Stimulated activated CD4-positive, alpha-beta T cell treated with anti-CD3 and anti-CD28 coated beads, Interleukin-2, amount 100 ng/mL, for 24 hours (primary cell): ENCODE results near the gene SMIM28.

Source experiments
- DNase-seq, 2 donors: peaks; one replicate each; pipeline ENCODE4 v3.0.0-alpha.2; 2020

The SMIM28 gene

DNA sequence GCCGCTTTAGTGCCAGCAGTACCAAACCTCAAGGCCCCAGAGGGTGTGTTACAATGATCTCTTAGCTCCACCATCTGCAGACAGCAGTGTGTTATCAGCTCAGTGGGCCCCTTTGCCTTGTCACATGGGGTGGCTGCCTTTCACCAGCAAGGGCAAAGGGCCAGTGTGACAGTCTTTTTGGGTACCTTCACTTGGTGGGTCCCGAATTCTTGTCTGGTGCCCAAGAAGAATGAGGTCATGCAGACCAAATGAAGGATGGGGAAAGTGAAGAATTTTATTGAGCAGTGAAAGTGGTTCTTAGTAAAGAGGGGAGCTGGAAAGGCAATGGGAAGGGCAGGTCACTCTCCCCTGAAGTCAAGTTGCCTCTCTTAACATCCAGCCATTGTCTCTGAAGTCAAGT, 2.9 kb upstream of the SMIM28 start:
- DNase-seq = no peak

- DNase-seq = no peak
Observed at GRCh38 chr6:138377042-138377441, 663 bp upstream of the SMIM28 start.

DNA sequence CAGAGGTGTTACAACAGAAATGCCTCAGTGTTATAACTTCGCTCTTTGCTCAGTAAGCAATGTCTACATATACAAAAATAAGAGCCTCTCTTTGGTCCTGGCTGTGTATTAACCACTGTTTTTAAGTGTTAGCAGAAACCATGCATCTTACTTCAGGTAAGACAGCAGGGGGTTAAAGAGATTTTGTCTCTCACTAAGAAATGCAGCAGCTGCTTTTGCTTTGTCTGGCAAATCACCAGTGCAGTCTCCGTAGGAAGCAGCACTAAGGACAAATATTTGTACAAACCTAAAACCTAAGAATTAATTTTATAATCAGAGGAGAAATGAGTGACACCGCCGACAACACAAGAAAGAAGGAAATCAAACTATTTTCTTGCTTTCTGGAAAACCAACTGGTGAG, 758 bp downstream of the SMIM28 start:
- no peak for DNase-seq

DNA sequence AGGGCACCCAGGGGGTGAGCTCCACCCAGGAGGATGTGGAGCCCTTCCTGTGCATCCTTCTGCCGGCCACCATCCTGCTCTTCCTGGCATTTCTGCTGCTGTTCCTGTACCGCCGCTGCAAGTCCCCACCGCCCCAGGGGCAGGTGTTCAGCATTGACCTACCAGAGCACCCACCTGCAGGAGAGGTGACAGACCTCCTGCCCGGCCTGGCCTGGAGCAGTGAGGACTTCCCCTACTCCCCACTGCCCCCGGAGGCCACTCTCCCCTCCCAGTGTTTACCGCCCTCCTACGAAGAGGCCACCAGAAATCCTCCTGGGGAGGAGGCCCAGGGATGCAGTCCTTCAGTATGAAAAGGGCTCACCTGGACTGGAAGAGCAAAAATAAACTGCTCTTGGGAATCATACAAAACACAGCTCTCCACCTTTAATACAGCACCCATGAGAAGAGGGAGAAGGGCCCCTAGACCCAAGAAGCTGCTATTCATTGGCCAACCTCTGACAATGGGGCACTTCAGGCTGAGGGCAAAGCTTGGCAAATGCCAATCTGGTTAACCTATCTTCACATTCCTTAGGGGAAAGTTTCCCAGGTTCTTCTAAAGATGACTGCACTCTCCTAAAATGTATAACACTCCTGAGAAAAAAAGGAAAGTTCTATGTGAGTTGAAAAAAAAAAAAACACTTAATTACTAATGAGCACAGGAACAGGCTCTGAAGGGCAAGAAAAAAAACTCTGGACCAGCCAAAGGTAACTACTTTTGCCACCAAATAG, 5.0 kb downstream of the SMIM28 start:
- DNase-seq = no peak

DNA sequence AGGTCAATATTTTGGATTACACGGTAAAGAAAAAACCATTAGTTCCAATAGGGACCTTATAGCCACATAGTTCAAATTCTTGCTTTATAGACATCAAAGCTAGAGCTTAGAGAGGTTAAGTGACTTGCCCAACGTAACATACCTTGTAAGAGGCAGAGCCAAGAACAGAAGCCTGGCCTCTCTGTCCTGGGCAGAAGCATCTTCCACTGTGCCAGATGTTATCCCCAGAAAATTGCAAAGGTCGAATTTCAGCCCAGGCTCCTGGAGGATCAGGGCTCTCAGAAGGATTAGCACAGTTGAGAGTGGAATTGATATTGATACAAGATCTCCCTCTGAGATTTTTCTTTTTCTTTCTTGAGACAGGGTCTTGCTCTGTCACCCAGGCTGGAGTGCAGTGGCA, 6.1 kb downstream of the SMIM28 start:
- no peak for DNase-seq

- no peak for DNase-seq
Observed at GRCh38 chr6:138386897-138387296, 9.2 kb downstream of the SMIM28 start.

DNA sequence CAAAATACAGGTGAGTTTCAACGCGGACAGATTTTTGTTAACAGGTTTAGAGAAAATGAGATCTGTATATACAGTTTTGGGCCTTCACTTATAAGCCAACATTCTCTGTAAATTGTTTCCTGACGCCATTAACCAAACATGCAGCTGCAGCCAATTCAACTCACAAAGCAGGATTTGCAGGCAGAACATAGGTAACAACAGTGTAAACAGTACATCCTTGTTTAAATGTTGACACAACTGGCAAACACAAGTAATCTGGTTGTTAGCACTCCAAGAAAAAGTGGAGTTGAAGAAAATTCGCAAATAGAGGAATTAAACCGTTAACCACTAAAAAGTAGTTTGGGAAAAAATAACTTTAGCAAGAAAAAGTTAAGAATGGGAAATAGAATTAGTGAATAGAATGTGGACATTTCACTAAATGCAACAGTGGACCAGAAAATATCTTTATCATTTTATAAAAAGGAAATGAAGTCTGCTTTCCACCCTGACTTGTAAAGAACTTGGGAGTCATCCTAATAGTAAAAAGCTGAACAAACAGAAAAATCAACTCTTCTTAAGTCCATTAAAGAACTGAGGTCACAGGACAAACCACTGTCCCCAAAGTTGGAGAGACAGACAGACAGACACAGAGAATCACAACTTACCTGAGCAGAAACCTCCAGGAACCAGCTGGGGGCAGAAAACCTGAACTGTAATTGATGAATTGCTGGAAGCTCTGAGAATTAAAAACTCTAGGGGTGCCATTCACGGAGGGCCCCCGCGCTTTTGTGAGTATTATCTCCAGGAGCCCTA, 10.1 kb downstream of the SMIM28 start:
- DNase-seq = no peak

GRCh38 chr6:138389551-138389950, 11.8 kb downstream of the SMIM28 start:
- DNase-seq = no peak

DNA sequence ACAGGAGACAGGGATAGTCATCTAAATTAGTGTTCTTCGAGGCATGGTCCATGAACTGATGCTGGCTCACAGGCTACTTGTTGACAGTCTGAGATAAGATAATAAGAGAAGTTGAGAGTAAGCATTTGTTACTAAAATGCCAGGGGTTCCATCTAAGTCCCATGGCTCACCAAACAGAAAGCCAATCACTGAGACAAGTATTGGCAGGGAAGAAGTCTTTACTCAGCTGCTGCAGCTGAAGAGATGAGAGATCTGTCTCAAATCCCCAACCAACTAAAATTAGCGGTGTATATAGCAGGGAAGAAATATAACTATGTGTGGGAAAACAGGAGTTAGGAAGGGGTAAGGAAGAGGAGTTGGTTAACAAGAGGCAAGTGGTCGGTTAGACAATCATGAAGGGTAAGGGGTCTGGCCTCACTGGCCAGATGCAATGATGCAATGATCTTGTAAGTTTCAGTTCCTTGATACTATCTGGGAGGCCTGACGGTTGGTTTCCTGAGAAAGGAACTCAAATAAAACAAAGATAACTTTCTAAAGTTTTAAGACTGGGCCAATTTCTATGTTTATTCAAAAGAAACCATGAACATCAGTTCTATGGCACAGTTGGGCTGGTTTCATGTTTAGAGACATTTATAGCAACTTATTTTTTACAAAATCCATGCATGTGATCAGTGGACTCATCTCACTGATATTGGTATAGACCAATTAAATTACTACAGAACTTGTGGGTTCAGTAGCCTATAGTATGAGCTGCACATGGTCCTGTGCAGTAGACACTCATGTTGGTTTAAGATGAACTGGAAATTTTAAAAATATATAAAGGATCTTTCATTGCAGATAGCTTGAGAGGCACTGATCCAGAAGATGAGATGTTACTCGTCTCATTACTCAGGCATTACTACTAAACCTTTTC, 16.4 kb downstream of the SMIM28 start:
- no peak for DNase-seq

DNA sequence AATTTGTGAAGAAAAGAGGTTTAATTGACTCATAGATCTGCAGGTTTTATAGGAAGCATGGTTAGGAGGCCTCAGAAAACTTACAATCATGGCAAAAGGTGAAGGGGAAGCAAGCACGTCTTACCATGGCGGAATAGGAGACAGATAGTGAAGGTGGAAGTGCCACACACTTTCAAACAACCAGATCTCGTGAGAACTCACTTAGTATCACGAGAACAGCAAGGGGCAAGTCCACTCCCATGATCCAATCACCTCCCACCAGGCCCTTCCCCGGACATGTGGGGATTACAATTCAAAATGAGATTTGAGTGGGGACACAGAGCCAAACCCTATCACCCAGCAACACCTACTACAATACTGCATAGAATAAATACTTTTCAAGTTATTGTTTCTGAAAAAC, 19.0 kb downstream of the SMIM28 start:
- no peak for DNase-seq

GRCh38 chr6:138397128-138398122, 19.7 kb downstream of the SMIM28 start:
- no peak for DNase-seq

- DNase-seq = no peak
Observed at GRCh38 chr6:138400326-138400725, 22.6 kb downstream of the SMIM28 start.

DNA sequence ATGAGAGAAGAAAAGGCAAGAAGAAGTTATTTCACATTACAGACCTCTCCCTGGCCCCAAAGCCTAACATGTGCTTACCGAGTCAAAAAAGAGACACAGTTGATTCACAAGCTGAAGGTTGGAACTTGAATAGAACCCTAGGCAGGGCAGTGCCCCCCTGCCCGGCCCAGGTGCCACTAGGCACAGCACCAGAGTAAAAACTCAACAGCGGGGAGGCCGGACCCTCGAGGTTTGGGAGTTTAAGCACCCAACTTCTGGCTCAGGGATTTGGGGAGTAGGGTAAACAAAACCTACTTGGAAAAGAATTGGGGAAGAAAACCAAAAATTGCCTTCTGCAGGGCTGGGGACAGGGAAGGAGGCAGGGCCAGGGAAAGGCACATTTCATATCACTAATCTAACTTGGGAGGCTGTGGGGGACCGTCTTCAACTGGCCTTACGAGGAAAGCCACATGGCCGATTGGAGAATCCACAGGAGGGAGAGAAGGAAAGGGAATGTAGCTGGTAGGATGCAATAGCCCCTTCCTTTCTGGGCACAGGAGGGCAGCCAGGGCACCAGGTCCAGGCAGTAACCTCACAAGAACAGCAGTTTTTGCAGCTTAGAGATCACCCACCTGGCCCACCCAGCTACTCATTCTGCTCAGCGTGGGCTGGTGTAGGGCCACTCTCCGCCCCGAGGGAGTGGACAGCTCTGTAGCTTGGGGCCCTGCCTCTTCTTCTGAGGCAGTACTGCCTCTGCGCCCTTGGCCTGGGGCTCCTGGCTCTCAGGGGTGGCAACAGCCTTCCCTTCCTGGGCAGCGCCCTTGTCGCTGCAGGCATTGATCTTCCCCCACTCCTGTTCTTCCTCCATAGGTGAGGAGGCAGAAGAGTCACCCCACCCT, 24.5 kb downstream of the SMIM28 start:
- DNase-seq = no peak

DNA sequence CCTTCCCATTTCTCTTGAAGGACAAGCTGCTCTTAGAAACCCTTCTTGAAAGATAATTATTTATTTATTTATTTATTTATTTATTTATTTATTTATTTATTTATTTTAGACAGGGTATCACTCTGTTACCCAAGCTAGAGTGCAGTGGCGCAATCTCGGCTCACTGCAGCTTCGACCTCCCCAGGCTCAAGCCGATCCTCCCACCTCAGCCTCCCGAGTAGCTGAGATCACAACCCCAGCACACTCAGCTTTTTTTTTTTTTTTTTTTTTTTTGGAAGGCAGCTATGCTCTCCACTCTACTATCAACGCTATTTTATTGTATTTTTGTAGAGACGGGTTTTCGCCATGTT, 25.1 kb downstream of the SMIM28 start:
- no peak for DNase-seq

GRCh38 chr6:138403324-138403800, 25.7 kb downstream of the SMIM28 start:
- DNase-seq = peak; percentile 38 to 40

DNA sequence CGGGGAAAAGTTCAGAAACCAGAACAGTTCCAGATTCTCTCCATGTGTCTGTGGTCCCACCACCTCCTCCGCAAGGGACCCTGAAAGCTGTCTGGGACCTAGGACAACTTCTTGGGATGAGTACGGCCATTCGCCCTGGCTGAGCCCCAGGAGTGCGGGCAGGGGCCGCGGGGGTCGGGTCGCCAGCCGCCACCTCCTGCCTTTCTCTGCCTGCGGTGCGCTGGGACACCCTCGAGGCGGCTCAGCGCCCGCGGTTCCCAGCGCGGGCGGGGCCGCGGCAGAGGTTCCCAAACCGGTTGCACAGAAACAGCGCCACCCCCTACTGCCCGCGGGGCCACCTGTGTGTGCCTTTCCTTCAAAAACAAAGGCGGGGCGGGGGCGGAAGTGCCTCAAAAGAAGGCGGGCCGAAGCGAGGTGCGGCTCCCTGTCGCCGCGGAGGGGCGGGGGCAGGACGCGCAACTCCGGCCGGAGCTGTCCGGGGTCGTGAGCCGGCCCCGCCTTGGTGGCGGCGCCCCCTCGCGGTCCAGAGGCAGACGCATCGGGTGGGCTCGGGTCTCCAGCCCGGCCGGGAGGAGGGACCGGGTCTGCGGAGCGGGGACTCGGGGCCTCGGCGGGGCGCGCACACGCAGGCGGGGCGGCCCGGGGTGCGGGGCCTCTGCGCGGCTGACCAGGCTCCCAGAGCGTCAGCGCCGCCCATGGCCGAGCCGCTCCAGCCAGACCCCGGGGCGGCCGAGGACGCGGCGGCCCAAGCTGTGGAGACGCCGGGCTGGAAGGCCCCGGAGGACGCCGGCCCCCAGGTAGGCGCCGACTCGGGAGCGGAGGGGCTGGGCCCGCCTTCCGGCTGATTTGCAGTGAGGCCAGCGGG, 26.3 kb downstream of the SMIM28 start, which contains the start of gene HEBP2:
Gene HEBP2, plus strand, starts transcription at position 423 of the 865 bp plus-strand sequence. Its CDS starts 273 bp downstream, at position 696.
- DNase-seq = peak; percentile 90 to 95

DNA sequence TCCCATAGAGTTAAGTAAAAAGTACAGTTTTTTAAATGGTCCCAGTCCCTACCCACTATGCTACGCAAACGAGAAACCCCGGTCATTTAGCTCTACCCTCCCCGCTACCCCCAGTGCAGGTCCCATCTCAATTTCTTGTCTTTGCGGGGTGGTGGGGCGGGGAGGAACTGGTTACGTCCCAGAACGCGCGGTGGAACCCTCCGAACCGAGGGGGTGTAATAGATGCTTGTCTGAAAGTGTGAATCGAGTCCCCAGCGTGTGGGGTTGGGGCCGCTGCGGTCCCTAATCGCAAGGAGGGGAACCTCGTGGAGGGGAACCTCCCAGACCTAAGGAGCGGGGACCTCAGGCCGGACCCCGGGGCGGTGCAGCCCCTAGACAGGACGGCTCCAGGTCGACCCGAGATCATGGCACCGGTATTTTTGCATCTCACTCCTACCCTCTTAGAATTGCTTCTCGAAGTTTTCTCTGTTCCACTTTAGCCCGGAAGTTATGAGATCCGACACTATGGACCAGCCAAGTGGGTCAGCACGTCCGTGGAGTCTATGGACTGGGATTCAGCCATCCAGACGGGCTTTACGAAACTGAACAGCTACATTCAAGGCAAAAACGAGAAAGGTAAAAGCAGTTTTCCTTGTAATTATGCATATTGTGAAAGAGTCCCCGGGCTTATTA, 27.1 kb downstream of the SMIM28 start:
- DNase-seq = peak; percentile 31 to 39

DNA sequence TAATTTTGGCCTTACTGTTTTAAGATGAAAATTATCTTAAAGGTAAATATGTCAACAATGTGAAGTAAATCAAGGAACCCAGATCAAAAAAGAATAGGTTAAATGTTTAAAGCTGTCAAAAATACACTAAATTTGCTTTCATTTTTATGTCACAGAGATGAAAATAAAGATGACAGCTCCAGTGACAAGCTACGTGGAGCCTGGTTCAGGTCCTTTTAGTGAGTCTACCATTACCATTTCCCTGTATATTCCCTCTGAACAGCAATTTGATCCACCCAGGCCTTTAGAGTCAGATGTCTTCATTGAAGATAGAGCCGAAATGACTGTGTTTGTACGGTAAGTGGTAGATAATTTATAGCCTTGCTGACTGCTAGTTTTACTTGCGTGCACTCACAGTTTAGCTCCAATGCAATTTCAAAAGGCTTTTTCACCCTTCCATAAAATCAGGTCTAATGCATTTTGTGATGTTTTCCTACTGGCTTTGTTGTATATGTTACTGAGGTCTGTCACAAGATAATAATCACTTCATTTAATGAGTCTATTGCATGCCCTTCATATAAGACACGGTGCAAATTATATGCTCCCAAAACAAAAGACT, 28.2 kb downstream of the SMIM28 start:
- no peak for DNase-seq

GRCh38 chr6:138406443-138406842, 28.7 kb downstream of the SMIM28 start:
- no peak for DNase-seq
